Stimulated activated CD4-positive, alpha-beta T cell treated with anti-CD3 and anti-CD28 coated beads, Interleukin-1b, Interleukin-23, amount 100 ng/mL, for 4 hours (primary cell): ENCODE measurements around the gene MYOF.
"Not testable (repeated sequence)": the region's sequence is repeated elsewhere in the genome, so short reads cannot be mapped to it uniquely, and the experiment has no call there.

Source experiments
- DNase-seq, 2 donors: peaks; one replicate each; pipeline ENCODE4 v3.0.0-alpha.2; 2020; ENCODE audit warnings: low read depth in 2 of 2

Gene MYOF

DNA sequence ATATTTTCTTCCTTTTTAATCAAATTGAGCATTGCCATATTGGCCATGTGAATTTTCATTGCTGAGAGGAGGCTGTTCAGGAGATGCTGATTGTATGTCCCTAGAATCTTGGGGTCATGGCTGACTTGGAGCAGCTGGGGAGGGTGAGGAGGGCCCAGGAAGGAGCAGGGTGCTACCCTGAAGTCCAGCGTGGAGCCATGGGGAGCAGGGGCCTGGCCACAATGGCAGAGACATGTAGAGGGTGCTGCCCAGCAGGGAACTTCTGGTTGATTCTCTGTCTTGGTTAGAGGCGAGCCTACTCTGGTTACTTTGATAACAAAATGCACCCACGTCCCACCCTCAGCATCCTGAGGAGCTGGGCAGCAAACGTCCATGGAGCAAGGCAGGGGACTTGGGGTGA lies 186.0 kb downstream of the MYOF start:
- DNase-seq: no peak

DNA sequence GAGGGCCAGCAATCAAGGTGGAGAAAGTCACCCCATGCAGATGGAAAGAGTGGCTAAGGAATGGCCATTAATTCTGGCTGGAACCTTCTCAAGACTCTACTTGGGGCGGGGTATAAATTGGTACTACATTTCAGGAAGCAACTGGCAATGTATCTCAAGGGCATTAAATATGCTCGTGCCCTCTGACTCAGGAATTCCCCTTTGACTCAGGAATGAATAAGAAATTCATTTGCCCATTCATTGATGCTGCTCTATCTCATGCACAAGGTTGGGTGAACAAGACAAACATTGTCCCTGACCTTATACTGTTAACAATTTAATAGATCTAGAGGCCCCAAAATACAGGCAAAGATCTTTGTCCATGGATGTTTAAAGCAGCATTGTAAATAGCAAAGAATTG lies 188.1 kb downstream of the MYOF start:
- no peak for DNase-seq

DNA sequence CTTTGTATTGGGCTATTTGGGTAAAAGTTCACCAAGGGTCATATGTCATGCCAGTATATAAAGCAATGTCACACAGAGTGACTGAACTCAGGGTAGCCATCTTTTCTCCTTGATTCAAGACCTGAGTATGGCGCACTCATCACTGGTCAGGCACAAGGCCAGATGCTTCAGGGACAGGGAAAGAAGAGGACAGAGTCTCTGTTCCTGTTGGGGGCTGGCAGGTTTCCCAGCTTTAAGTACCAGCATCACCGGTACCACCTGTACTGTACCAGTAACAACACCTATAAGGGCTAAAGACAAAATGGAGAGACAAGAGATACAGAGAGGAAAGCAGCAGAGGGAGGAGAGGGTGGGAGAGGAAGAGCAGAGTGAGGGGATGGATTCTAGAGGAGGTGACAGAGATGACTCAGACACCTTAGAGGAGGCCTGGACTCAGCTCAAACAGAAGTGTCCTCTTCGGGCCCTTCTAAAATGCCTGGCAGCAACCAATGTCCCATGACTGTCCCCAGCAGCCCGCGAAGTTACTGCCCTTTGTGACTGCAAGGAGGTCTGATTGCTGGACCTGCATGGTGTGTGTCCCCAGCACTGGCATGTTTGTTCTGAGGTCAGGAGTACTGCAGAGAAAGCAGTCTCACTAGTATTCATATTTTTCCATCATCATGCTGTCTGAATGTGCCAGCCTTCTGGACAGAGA lies 191.3 kb downstream of the MYOF start:
- no peak for DNase-seq

DNA sequence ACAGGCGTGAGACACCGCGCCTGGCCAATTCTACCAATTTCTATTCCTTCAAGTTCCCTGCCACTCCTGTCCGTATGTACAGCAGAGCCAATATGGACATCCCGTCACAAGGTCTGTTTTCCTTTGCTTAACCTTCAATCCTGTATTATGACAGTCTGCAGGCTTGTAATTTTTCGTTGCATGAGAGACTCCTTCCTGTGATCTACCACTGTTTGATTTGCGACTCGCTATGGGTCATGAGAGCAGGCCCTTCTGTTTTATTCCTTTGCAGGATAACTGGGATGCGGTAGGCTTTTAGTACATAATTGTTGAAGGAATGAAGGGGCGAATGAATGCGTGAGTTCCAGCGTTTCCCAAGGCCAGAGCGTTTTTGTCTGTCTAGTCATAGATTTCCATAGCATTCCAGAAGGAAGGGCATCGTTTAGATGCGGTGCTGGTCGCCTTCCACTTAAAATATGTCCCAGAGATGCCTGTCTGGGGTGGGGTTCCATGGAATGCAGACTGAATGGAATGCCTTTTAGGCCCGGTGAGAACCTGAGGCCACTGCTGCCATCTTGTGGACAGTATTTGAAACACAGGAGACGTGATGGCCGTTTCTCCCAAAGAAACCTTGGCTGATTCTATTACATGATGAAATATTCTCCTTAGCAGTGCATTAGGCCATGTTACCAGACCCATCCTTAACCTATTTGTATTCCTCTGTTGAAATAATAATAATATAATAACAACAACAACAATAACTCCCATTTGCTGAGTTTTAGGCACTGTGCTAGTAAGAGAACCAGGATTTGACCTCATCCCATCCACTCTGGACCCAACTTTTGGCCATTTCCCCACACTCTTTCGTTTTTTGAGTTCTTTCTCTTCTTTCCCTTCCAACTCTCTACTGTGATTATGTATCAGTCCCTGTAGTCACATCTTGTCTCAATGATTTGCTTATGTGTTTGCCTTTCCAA lies 193.2 kb downstream of the MYOF start:
- DNase-seq: peak; percentile 27 to 46

DNA sequence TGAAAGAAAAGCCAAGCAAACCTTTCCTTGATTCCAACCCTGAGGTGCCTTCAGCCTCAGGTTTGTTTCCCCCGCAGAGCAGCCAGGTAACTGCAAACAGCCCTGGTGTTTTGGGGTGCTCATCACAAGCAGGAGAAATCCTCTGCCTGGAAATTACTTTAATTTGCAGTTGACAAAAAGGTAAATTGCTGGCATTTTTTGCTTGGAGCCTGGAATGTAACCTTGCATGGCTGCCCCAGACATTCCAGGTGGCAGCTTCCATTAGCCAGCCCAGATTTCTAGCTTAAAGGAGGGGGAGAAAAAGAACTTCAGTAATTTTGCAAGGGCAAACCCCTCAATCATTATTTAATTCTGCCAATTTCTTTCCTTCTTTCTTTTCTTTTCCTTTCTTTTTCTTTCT lies 194.4 kb downstream of the MYOF start:
- DNase-seq: no peak

DNA sequence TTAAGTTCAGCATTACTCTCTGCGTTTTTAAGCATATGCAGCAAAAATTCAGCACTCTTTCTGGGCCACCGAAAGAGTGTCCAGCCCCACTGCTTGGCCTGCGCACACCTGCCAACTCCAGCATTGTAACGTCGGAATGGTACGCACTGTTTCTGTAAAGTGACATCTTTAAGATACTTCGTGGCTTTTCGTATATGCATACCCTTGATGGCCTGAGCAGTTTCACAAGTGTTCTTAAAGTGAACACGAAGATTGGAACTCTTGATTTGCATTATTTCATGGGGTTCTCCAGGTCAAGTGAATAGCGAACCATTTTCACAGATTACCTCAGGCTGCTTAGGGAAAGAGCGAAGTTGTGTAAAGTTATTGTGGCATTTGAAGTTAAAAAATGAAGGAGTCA lies 197.9 kb downstream of the MYOF start:
- not testable (repeated sequence) for DNase-seq

DNA sequence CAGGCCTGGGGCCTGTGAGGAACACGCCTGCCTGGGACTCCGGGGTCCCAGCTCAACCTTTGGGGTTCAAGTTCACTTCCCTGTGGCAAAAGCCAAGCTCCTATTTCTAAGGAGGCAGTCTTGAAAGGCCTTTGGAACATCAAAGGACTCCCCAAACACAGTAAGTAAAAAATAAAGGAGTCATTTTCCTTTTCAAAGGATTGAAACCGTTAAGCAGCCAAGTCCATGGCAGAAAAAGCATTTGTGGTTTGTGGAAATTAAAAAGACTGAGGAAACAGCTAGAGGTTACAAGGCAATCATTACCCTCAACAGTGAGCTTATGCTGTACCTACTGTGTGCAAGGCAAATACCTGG lies 200.8 kb downstream of the MYOF start:
- DNase-seq: no peak

DNA sequence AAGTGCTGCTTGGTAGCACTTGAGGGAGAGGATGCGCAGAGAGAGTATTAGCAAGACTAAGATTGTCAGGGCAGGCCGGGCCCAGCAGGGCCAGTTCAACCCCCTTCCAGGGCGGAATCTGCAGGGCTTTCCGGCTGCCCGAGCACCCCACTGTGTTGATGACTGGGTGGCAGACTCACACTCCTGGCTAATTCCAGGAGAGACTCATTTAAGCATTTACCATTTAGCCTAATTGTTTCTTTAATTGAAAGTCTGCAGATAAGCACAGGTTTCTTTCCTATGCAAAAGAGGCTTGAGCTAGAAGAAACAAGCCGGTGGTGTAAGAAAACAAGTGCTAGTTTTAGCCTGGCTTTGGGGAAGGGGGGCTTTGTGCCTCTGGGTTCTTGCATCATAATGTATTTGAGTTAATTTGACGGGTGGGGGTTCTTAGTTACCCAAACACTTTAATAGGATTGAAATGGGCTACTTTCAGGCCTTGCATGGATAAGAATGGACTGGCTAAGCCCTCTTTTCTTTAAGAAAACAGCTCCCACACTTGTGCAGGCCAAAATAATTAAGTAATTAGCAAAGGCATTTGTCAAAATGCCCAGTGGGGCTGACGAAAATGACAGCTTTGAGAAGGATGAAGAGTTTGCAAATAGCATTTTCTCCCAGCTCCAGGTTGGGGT lies 201.3 kb downstream of the MYOF start:
- no peak for DNase-seq

DNA sequence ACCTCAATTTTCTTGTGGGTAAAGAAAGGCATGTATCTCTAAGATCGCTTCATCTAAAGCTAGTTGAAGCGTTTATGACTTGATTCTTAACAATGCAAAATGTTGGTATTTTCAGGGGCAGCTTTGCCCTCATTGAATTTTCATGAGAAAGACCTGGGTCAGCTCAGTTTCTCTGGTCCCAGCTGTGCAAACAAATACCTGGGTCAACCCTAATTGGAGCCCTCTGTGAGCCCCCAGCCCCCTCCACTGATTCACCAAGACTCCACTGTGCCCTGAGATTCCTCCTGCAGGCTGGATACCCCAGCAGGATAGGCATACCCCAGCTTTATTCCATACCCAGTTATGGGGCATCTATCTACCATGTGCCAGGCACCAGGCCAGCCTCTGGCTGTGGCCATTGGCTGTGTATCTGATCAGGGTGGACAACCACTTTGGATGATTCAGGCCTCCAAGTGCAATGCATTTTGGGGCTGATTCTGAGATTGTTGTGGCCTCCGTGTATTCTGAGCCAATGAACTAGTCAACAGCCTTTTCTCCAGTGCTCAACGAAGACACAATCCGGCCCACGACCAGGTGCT lies 201.9 kb downstream of the MYOF start:
- no peak for DNase-seq

DNA sequence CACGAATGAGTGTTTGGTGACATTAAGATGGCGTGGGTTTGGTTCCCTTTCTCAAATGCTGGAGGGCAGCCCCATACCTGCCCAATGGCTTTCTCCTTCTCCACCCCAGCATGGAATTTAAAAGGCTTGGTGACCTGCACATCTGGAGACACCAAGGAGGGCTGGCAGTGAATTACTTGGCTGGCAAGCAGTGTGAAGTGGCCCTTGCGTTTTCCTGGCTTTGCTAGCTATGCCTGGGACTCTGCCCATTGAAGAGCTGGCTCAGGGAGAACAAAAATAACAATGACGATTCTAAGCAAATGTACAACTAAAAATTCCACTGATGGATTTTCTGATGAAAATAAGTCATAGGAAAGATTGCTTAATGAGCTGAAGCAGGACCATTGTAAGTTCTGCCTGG lies 204.8 kb downstream of the MYOF start:
- no peak for DNase-seq

DNA sequence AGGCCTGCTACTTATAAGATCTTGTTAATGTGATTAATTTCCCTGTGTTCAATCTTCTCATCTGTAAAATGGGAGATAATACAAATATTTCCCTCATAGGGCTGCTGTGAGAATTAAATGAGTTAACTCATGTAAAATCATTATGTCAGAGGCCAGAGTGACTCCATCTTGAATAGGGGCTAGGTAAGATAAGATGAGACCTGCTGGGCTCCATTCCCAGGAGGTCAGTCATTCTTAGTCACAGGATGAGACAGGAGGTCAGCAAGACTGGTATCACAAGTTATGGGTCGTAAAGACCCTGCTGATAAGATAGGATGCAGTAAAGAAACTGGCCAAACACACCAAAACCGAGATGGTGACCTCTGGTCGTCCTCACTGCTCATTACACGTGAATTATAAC lies 207.7 kb downstream of the MYOF start:
- DNase-seq: no peak

DNA sequence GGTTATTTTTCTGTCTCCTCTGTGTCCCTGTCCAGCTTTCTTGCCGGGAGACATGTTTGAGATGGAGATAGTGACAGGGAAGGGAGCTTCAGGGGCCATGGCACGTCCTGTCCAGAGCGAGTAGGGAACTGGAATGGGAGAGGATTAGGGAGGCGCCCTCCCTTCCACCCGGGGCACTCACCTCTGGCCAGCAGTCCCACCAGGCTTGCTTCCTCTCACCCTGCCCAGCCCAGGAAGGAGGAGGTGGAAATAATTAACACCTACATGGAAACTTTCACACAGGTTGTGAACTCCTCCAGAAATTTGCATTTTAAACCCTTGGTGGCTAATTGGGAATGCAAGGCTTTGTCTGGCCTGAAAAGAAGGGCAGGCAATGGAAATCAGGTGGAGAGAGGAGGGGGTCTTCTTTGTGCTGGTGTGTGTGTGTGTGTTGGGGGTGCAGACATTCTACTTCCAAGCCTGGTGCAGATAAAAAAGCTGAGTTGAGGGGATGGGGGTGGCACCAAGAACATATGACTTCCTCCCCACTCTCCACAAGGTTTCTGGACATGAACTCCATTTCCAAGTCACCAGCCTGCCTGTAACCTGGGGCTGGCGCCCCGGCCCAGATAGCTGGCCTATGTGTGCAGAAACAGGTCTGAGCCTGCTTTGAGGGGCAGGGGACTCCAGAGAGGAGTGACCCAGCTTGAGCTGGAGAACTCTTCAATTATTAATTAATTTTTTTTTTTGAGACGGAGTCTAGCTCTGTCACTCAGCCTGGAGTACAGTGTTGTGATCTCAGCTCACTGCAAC lies 209.1 kb downstream of the MYOF start:
- no peak for DNase-seq

DNA sequence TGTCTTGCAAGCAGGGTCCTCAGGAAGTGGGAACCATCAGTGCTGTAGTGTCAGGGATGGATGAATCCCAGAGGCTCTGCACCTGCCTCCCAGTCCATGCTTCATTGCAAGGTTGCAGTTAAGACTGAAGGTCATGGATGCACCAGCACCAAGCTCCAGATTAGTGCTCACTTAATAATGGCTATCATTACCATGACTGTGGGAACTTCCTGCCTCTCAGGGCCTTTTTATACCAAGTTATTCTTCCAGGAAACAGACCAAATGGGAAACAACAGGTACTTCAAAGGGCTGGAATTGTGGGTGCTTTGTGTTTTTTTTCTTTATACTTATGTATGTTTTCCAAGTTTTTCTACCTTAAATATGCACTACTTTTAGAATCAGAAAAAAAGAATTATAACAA lies 210.8 kb downstream of the MYOF start:
- no peak for DNase-seq

DNA sequence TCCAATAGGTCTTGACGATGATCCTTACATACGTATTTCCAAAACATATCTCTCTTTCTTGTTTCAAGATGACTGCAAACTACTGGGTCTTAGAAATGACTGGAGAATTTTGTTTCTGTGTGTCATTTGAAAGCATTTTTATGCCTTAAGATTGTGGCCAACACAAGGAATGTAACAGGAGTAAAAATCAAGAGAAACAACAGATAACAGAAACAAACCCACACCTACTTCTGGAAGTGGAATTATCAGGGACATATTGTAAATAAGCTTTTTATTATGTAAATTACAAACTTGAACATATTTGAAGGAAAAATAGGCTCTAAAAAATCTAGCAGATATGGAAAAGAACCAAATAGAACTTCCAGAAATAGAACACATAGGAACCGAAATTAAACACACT lies 212.9 kb downstream of the MYOF start:
- no peak for DNase-seq

DNA sequence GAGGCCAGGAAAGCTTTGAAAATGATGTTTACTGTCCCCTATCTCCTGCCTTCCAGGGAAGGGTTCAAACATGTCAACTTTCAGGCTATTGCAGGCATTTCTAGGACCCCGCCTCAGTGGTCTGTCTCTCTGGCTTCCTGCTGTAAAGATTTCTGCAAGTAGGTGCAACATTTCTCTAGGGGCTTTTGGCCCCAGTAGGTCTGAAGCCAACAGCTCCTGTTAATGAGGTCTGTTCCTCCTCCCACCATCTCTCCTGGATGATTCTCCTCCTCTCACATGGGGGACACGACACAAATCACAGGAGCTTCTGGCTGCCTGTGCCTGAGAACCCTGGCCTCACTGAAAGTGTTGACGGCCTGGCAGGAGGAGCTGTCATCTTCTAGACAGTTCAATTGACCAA lies 214.1 kb downstream of the MYOF start:
- DNase-seq: no peak

DNA sequence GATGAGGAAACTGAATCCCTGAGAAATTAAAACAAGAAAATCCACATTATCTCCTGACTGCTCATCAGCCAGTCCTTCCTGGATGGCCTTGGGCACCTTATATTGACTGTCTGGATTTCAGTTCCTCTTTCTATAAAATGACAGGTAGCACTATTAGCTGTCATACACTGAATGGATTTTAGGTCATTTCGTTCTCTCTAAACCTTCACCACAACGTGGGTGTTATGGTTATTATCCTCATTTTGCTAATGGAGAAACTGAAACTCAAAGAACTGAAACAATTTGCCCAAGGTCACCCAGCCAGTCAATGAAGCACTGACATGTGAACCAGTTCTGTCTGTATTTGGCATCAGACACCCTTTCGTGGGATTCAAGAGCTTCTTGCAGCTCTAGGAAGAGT lies 214.6 kb downstream of the MYOF start:
- DNase-seq: no peak

DNA sequence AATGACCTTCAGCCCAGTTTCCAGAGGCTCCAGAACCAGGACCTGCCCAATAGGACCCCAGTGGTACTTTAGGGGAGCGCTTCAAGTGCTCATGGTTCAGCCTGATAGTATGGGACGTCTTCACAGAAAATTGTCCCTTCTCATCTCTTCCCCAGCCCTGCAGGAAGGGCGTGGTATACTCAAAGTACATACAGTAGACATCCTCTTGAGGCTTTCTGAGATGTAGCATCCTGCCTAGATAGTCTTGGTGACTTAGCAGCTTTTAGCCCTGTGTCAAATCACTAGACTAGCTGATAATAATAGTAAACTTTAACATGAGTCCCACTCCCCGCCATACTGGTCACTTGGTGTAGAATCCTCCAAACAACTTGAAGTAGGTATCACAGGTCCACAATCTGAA lies 215.3 kb downstream of the MYOF start:
- DNase-seq: no peak

DNA sequence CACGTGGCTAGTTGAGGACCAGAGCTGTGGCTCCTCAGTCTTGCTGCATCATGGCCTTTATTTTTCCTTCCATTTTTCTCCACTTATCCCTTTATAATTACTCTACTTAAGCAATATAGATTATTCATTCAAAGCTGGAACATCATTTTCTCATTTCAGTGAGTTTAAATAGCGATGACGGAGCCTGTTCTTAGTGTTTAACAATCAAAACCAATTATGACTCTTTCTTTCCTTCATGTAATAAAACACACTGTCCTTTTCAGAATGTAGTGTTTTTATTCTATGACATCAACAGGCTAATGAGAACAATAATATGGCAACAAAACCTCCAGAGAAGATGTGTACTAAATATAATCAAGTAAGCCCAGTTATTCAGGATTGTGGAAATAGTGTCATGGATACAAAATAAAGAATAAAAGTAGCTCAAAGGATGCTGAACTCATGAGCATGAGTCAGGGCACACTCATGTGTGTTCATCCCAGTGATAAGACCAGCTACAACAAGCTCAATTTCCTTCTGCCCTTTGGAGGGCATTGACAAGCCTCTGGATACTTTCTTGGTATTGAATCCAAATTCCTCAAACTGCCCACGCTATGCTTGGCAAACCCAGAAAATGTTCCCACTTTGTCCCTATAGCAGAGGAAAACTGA lies 220.0 kb downstream of the MYOF start:
- DNase-seq: no peak

DNA sequence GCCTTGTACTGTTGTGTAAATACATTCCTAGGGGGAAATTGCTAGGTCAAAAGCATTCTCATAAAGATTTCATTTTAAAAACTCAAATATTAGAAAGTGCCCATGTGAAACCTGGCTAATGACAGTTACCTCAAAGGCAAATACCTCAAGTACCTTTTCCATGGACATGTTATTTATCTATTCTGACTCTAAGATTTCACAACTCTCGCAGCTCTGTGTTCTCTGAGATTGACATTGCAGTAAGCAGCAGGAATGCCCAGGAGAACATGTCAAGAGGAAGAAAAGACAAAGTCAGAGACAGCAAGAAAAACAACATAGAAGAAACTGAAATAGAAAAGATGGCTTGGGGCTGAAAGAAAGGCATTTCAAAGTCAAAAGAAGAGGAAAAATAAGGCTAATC lies 221.0 kb downstream of the MYOF start:
- no peak for DNase-seq

DNA sequence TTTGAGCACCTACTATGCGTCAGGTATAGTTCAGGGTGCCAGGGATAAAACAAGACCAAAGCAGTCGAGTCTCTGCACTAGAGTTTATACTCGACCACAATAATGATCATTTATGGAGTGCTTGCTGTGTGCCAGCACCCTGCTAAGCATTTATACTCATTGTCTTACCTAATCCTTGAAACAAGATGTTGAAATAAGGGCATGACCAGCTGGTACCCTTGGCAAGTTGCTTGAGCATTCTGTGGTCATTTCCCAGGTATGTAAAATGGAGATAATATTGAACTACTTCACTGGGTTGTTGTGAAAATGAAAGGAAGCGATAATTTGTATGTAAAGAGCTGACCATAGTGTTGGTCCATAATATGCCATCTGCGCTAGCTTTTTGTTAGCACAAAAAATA lies 223.0 kb downstream of the MYOF start:
- DNase-seq: no peak
